DOHH2 (cell line): Measurements from ENCODE around the gene ECEL1.

Experiments used
- H3F3A ChIP-seq: fragments of 200-600 bp; sonication (generic), shearing (Covaris generic); 2 replicates; pipeline ENCODE4 v1.6.0; 2016; ENCODE audit warnings: antibody characterized with exemption, mild to moderate bottlenecking; ENCODE audit not compliant: control insufficient read depth, insufficient read depth
- H3K27ac ChIP-seq: fragments of 200-600 bp; sonication (generic); 2 replicates; pipeline ENCODE4 v1.5.1; 2014; ENCODE audit warnings: low read depth, mild to moderate bottlenecking, low read length, moderate library complexity
- H3K27me3 ChIP-seq: fragments of 200-600 bp; sonication (generic); 2 replicates; pipeline ENCODE4 v1.6.1; 2014; ENCODE audit warnings: mild to moderate bottlenecking, low read length, mixed read lengths; ENCODE audit not compliant: control insufficient read depth
- H3K36me3 ChIP-seq: fragments of 200-600 bp; sonication (generic); 2 replicates; pipeline ENCODE4 v1.6.1; 2014; ENCODE audit warnings: mild to moderate bottlenecking, low read length, moderate library complexity, mixed read lengths; ENCODE audit not compliant: control insufficient read depth
- H3K4me1 ChIP-seq: fragments of 200-600 bp; sonication (generic); 2 replicates; pipeline ENCODE4 v1.6.1; 2014; ENCODE audit warnings: mild to moderate bottlenecking, low read length, mixed read lengths; ENCODE audit not compliant: control insufficient read depth
- H3K4me2 ChIP-seq: fragments of 200-600 bp; sonication (generic); 2 replicates; pipeline ENCODE4 v1.6.0; 2014; ENCODE audit warnings: mild to moderate bottlenecking, low read length, moderate library complexity
- H3K4me3 ChIP-seq: fragments of 200-600 bp; sonication (generic); 2 replicates; pipeline ENCODE4 v1.5.1; 2014; ENCODE audit warnings: mild to moderate bottlenecking, low read length, mixed read lengths
- H3K79me2 ChIP-seq: fragments of 200-600 bp; sonication (generic); 2 replicates; pipeline ENCODE4 v1.6.1; 2014; ENCODE audit warnings: mild to moderate bottlenecking, low read length, mixed read lengths; ENCODE audit not compliant: control insufficient read depth
- H3K9me2 ChIP-seq: fragments of 200-600 bp; sonication (generic); replicated peaks from 2 replicates; pipeline ENCODE4 v1.6.1; 2014; ENCODE audit warnings: mild to moderate bottlenecking, low read length, mixed read lengths; ENCODE audit not compliant: control insufficient read depth
- H3K9me3 ChIP-seq: fragments of 200-600 bp; sonication (generic); 2 replicates; pipeline ENCODE4 v1.6.1; 2014; ENCODE audit warnings: antibody characterized with exemption, low read length, mixed read lengths; ENCODE audit not compliant: control insufficient read depth, insufficient read depth
- H4K20me1 ChIP-seq: fragments of 200-600 bp; sonication (generic); 2 replicates; pipeline ENCODE4 v1.6.0; 2014; ENCODE audit warnings: low read depth, mild to moderate bottlenecking, antibody characterized with exemption, low read length, moderate library complexity; ENCODE audit not compliant: control insufficient read depth, insufficient read depth
- CTCF ChIP-seq: fragments of 200-600 bp; sonication (generic); IDR thresholded peaks from one replicate; pipeline ENCODE4 v1.5.1; 2014; ENCODE audit warnings: antibody characterized with exemption, mild to moderate bottlenecking, low read depth, low read length; ENCODE audit not compliant: poor library complexity, severe bottlenecking
- EZH2phosphoT487 ChIP-seq: fragments of 200-600 bp; sonication (generic); IDR thresholded peaks from 2 replicates; pipeline ENCODE4 v1.6.1; 2017; ENCODE audit warnings: borderline replicate concordance, mild to moderate bottlenecking, antibody characterized with exemption, low read length, moderate library complexity, mixed read lengths

Gene ECEL1

GRCh38 chr2:232518844-232519243 lies 31.2 kb upstream of the ECEL1 start:
- H3K9me3 ChIP-seq, result no peaks in the 10 kb centered on the region
- no peaks in the 10 kb centered on the region for H4K20me1 ChIP-seq
- H3K4me1 ChIP-seq, result peaks cover 25% of the 10 kb centered on the region
- no peaks in the 10 kb centered on the region for H3K9me2 ChIP-seq
- H3F3A ChIP-seq, result no peaks in the 10 kb centered on the region
- H3K4me3 ChIP-seq, result no peak overlapping the region
- no peaks in the 10 kb centered on the region for H3K36me3 ChIP-seq
- H3K27ac ChIP-seq, result no peak overlapping the region
- TF ChIP-seq CTCF, result no peak
- TF ChIP-seq EZH2phosphoT487, result no peak
- H3K79me2 ChIP-seq, result no peaks in the 10 kb centered on the region
- H3K27me3 ChIP-seq, result peaks cover 15% of the 10 kb centered on the region
- no peak overlapping the region for H3K4me2 ChIP-seq

GRCh38 chr2:232516551-232516950 lies 28.9 kb upstream of the ECEL1 start:
- H3K4me3 ChIP-seq, result no peak overlapping the region
- H3K9me2 ChIP-seq, result no peaks in the 10 kb centered on the region
- TF ChIP-seq EZH2phosphoT487, result no peak
- TF ChIP-seq CTCF, result no peak
- H3K27me3 ChIP-seq, result no peaks in the 10 kb centered on the region
- H3K9me3 ChIP-seq, result no peaks in the 10 kb centered on the region
- H4K20me1 ChIP-seq, result no peaks in the 10 kb centered on the region
- peaks cover 11% of the 10 kb centered on the region; the same call in 1 of the 2 replicates for H3K4me1 ChIP-seq
- H3K79me2 ChIP-seq, result no peaks in the 10 kb centered on the region
- no peak overlapping the region for H3K27ac ChIP-seq
- H3K36me3 ChIP-seq, result no peaks in the 10 kb centered on the region
- no peak overlapping the region for H3K4me2 ChIP-seq
- H3F3A ChIP-seq, result no peaks in the 10 kb centered on the region

GRCh38 chr2:232515639-232516038 lies 28.0 kb upstream of the ECEL1 start:
- no peaks in the 10 kb centered on the region for H3K36me3 ChIP-seq
- no peaks in the 10 kb centered on the region for H3K27me3 ChIP-seq
- H3K4me3 ChIP-seq, result no peak overlapping the region
- TF ChIP-seq EZH2phosphoT487, result no peak
- no peak for TF ChIP-seq CTCF
- no peak overlapping the region for H3K27ac ChIP-seq
- H4K20me1 ChIP-seq, result no peaks in the 10 kb centered on the region
- no peaks in the 10 kb centered on the region for H3F3A ChIP-seq
- no peaks in the 10 kb centered on the region for H3K9me3 ChIP-seq
- H3K4me1 ChIP-seq, result peaks cover 11% of the 10 kb centered on the region; the same call in 1 of the 2 replicates
- no peaks in the 10 kb centered on the region for H3K79me2 ChIP-seq
- H3K4me2 ChIP-seq, result no peak overlapping the region
- no peaks in the 10 kb centered on the region for H3K9me2 ChIP-seq

GRCh38 chr2:232513353-232513752 lies 25.7 kb upstream of the ECEL1 start:
- H3F3A ChIP-seq, result no peaks in the 10 kb centered on the region
- H3K27ac ChIP-seq, result no peak overlapping the region
- no peaks in the 10 kb centered on the region for H3K9me2 ChIP-seq
- no peak for TF ChIP-seq EZH2phosphoT487
- TF ChIP-seq CTCF, result no peak
- H3K4me2 ChIP-seq, result no peak overlapping the region
- H3K4me3 ChIP-seq, result no peak overlapping the region
- H3K27me3 ChIP-seq, result no peaks in the 10 kb centered on the region
- H3K9me3 ChIP-seq, result no peaks in the 10 kb centered on the region
- H4K20me1 ChIP-seq, result no peaks in the 10 kb centered on the region
- H3K79me2 ChIP-seq, result no peaks in the 10 kb centered on the region
- H3K4me1 ChIP-seq, result peaks cover 11% of the 10 kb centered on the region; the same call in 1 of the 2 replicates
- no peaks in the 10 kb centered on the region for H3K36me3 ChIP-seq
